Adrenal gland (tissue), 5 donors: Measurements from ENCODE around the gene ZNF205.
"Not testable (repeated sequence)": the region's sequence is repeated elsewhere in the genome, so short reads cannot be mapped to it uniquely, and the experiment has no call there.

Experiments used
- POLR2A ChIP-seq, 2 donors: fragments of 450-650 bp; IDR thresholded peaks; one replicate each; pipeline ENCODE4 v1.6.1; 2017; ENCODE audit warnings: antibody characterized with exemption in 2 of 2, mild to moderate bottlenecking in 2 of 2, moderate library complexity in 1 of 2
- TF ChIP-seq, protein P1 (sequence below), 6 experiments: fragments of 450-650 bp in 4 of 6; fragments of 200-600 bp in 2 of 6; sonication (generic) in 1 of 6; IDR thresholded peaks; 1 replicate in 5 of 6; 2 replicates in 1 of 6; pipeline versions ENCODE4 v1.5.1 to v1.8.0; 2016 to 2021; ENCODE audit warnings: antibody characterized with exemption in 6 of 6, mild to moderate bottlenecking in 2 of 6, moderate library complexity in 1 of 6
- donor health status: DM: no; HTN: no; CAD: no.

GRCh38 chr16:3069146-3069545 lies 43.2 kb upstream of the ZNF205 start:
- not testable (repeated sequence) for TF ChIP-seq POLR2A (IDR thresholded peaks at IDR 0.05)
- TF ChIP-seq, protein P1, sequence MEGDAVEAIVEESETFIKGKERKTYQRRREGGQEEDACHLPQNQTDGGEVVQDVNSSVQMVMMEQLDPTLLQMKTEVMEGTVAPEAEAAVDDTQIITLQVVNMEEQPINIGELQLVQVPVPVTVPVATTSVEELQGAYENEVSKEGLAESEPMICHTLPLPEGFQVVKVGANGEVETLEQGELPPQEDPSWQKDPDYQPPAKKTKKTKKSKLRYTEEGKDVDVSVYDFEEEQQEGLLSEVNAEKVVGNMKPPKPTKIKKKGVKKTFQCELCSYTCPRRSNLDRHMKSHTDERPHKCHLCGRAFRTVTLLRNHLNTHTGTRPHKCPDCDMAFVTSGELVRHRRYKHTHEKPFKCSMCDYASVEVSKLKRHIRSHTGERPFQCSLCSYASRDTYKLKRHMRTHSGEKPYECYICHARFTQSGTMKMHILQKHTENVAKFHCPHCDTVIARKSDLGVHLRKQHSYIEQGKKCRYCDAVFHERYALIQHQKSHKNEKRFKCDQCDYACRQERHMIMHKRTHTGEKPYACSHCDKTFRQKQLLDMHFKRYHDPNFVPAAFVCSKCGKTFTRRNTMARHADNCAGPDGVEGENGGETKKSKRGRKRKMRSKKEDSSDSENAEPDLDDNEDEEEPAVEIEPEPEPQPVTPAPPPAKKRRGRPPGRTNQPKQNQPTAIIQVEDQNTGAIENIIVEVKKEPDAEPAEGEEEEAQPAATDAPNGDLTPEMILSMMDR (IDR thresholded peaks at IDR 0.05) = not testable (repeated sequence)
